SK-N-SH (cell line): ENCODE results near the gene KRT23. TPM values are rescaled to one million over a fixed set of nuclear protein-coding genes. Genes with fewer than 3 reads are reported as not detected.
A peak's percentile ranks its signal among the peaks of the same experiment; 100 is the strongest.

Experiments used
- CTCF ChIA-PET: fragments of 300-600, 350-600 bp; formaldehyde crosslinking; extraction: SDS; loops from one replicate; lab custom pipeline; 2021; lab: Yijun Ruan, JAX
- POLR2A ChIA-PET: fragments of 350-600 bp; sonication (Branson Sonifier 250); formaldehyde crosslinking; extraction: SDS; loops from one replicate; lab custom pipeline; 2020; ENCODE audit warnings: antibody characterized with exemption, inconsistent platforms; lab: Yijun Ruan, JAX
- DNase-seq: peaks from one replicate; pipeline ENCODE4 v3.0.0; 2012
- H2AFZ ChIP-seq: fragments of 200-600 bp; sonication (generic); 2 replicates; pipeline ENCODE4 v1.8.1; 2016; ENCODE audit warnings: antibody characterized with exemption, mild to moderate bottlenecking, low read depth
- H3F3A ChIP-seq: fragments of 200-600 bp; sonication (generic); replicated peaks from 2 replicates; pipeline ENCODE3; 2016; ENCODE audit warnings: antibody characterized with exemption, mild to moderate bottlenecking; ENCODE audit not compliant: insufficient read depth
- H3K27ac ChIP-seq, 2 experiments: fragments of 200-500 bp in 1 of 2; fragments of 200-600 bp in 1 of 2; sonication (Bioruptor generic) in 1 of 2; sonication (generic), shearing (Covaris generic) in 1 of 2; 2 replicates each; pipeline versions ENCODE4 v1.5.1 to v1.6.1; 2014 to 2016; ENCODE audit warnings: low read depth in 2 of 2, inconsistent platforms in 1 of 2, low read length in 1 of 2, mild to moderate bottlenecking in 1 of 2, mixed read lengths in 1 of 2
- H3K27me3 ChIP-seq: fragments of 200-600 bp; sonication (generic), shearing (Covaris generic); 2 replicates; pipeline ENCODE4 v1.6.1; 2016; ENCODE audit warnings: mixed run types; ENCODE audit not compliant: insufficient read depth
- H3K36me3 ChIP-seq, 2 experiments: fragments of 200-500 bp in 1 of 2; fragments of 200-600 bp in 1 of 2; sonication (Bioruptor generic) in 1 of 2; sonication (generic) in 1 of 2; replicated peaks in 1 of 2; 2 replicates each; pipeline versions ENCODE3 to v1.5.1; 2014 to 2016; ENCODE audit warnings: low read length in 1 of 2, mild to moderate bottlenecking in 1 of 2; ENCODE audit not compliant: insufficient read depth in 2 of 2, control insufficient read depth in 1 of 2
- H3K4me1 ChIP-seq, 2 experiments: fragments of 200-500 bp in 1 of 2; fragments of 200-600 bp in 1 of 2; sonication (Bioruptor generic) in 1 of 2; sonication (generic), shearing (Covaris generic) in 1 of 2; 2 replicates each; pipeline versions ENCODE4 v1.5.1 to v1.6.1; 2014 to 2016; ENCODE audit warnings: low read depth in 1 of 2, low read length in 1 of 2, mixed run types in 1 of 2; ENCODE audit not compliant: insufficient read depth in 2 of 2, control insufficient read depth in 1 of 2
- H3K4me2 ChIP-seq: fragments of 200-600 bp; sonication (generic), shearing (Covaris generic); 2 replicates; pipeline ENCODE4 v1.6.1; 2017; ENCODE audit warnings: mixed run types
- H3K4me3 ChIP-seq, 2 experiments: fragments of 200-500 bp in 1 of 2; fragments of 200-600 bp in 1 of 2; sonication (Bioruptor generic) in 1 of 2; sonication (generic), shearing (Covaris generic) in 1 of 2; 2 replicates each; pipeline versions ENCODE4 v1.5.1 to v1.8.1; 2014 to 2016; ENCODE audit warnings: low read depth in 2 of 2, inconsistent platforms in 1 of 2, low read length in 1 of 2, mild to moderate bottlenecking in 1 of 2, mixed read lengths in 1 of 2, moderate library complexity in 1 of 2
- H3K79me2 ChIP-seq: fragments of 200-600 bp; sonication (generic); 2 replicates; pipeline ENCODE4 v1.8.1; 2017; ENCODE audit warnings: mild to moderate bottlenecking; ENCODE audit not compliant: insufficient read depth
- H3K9ac ChIP-seq: fragments of 200-600 bp; sonication (generic); 2 replicates; pipeline ENCODE4 v1.6.1; 2017; ENCODE audit warnings: mixed run types
- H3K9me2 ChIP-seq: fragments of 200-600 bp; sonication (generic); 2 replicates; pipeline ENCODE4 v1.6.1; 2017; ENCODE audit warnings: mixed run types
- H3K9me3 ChIP-seq: fragments of 200-600 bp; sonication (generic); 2 replicates; pipeline ENCODE4 v1.6.1; 2017; ENCODE audit warnings: mixed run types, mild to moderate bottlenecking, moderate library complexity
- H4K20me1 ChIP-seq: fragments of 200-600 bp; sonication (generic); 2 replicates; pipeline ENCODE4 v1.6.1; 2017; ENCODE audit warnings: mild to moderate bottlenecking, mixed run types; ENCODE audit not compliant: insufficient read depth
- CHD2 ChIP-seq: fragments of 150-350 bp; IDR thresholded peaks from 2 replicates; pipeline ENCODE4 v1.6.1; 2018; ENCODE audit warnings: low read length; ENCODE audit not compliant: partially characterized antibody
- ELF1 ChIP-seq: IDR thresholded peaks from 2 replicates; pipeline ENCODE4 v1.4.0; 2012
- EZH2phosphoT487 ChIP-seq: fragments of 200-600 bp; sonication (generic); IDR thresholded peaks from 2 replicates; pipeline ENCODE4 v1.6.1; 2017; ENCODE audit warnings: low read depth, mixed run types, mild to moderate bottlenecking, antibody characterized with exemption, moderate library complexity, borderline replicate concordance
- FOSL2 ChIP-seq: IDR thresholded peaks from 2 replicates; pipeline ENCODE4 v1.4.0; 2012; ENCODE audit warnings: low read depth, mild to moderate bottlenecking, moderate library complexity, borderline replicate concordance
- FOXJ3 ChIP-seq: sonication (generic); formaldehyde crosslinking; IDR thresholded peaks from 2 replicates; pipeline ENCODE4 v1.5.1; 2020; ENCODE audit warnings: mild to moderate bottlenecking, missing genetic modification reagents
- FOXM1 ChIP-seq: IDR thresholded peaks from 2 replicates; pipeline ENCODE4 v1.4.0; 2012; ENCODE audit warnings: low read depth, mild to moderate bottlenecking
- GABPA ChIP-seq: IDR thresholded peaks from 2 replicates; pipeline ENCODE4 v1.4.0; 2012; ENCODE audit warnings: low read depth, mild to moderate bottlenecking
- JUND ChIP-seq: IDR thresholded peaks from 2 replicates; pipeline ENCODE4 v1.4.0; 2012
- MEF2A ChIP-seq: IDR thresholded peaks from 2 replicates; pipeline ENCODE4 v1.4.0; 2012; ENCODE audit warnings: low read depth, borderline replicate concordance
- NFIC ChIP-seq: IDR thresholded peaks from 2 replicates; pipeline ENCODE4 v1.4.0; 2012; ENCODE audit warnings: borderline replicate concordance
- RFX5 ChIP-seq: IDR thresholded peaks from 2 replicates; pipeline ENCODE4 v1.6.1; 2012; ENCODE audit warnings: mild to moderate bottlenecking, improper control_type of control experiment, low read length
- RXRA ChIP-seq: IDR thresholded peaks from 2 replicates; pipeline ENCODE4 v1.4.0; 2012; ENCODE audit warnings: low read depth, mild to moderate bottlenecking, borderline replicate concordance
- SIN3A ChIP-seq: IDR thresholded peaks from 2 replicates; pipeline ENCODE4 v1.6.1; 2012; ENCODE audit warnings: low read depth, mild to moderate bottlenecking, low read length, moderate library complexity, borderline replicate concordance
- TAF1 ChIP-seq: IDR thresholded peaks from 2 replicates; pipeline ENCODE4 v1.6.1; 2012; ENCODE audit warnings: low read depth, mild to moderate bottlenecking, low read length, moderate library complexity, borderline replicate concordance
- TCF12 ChIP-seq: IDR thresholded peaks from 2 replicates; pipeline ENCODE4 v1.4.0; 2012
- TEAD4 ChIP-seq: IDR thresholded peaks from 2 replicates; pipeline ENCODE4 v1.4.0; 2012; ENCODE audit warnings: mild to moderate bottlenecking, borderline replicate concordance; ENCODE audit not compliant: insufficient read depth
- YY1 ChIP-seq: IDR thresholded peaks from 2 replicates; pipeline ENCODE4 v1.4.0; 2012; ENCODE audit warnings: low read depth, mild to moderate bottlenecking
- WGBS: methylation state at CpG from one replicate; pipeline ENCODE4 v1.1.6; 2017; ENCODE audit warnings: low lambda C conversion rate; 5-methylcytosine and 5-hydroxymethylcytosine counted together
- polyA plus RNA-seq, 3 experiments: library from polyadenylated mRNA; depleted of rRNA; stranded (reverse); fragments of >200 nt; gene quantifications; 2 replicates each; pipeline ENCODE4 v1.2.3, GENCODE V29; 2012
- TF ChIP-seq, protein P1 (sequence below): IDR thresholded peaks from 2 replicates; pipeline ENCODE4 v1.4.0; 2012; ENCODE audit warnings: low read depth, borderline replicate concordance
- TF ChIP-seq, protein P2 (sequence below): IDR thresholded peaks from 2 replicates; pipeline ENCODE4; 2012
- TF ChIP-seq, protein P3 (sequence below): fragments of 150-350 bp; IDR thresholded peaks from 2 replicates; pipeline ENCODE4 v1.6.1; 2016; ENCODE audit warnings: mild to moderate bottlenecking, low read depth, low read length
- TF ChIP-seq, protein P4 (sequence below): fragments of 150-350 bp; IDR thresholded peaks from 2 replicates; pipeline ENCODE4 v1.6.1; 2017; ENCODE audit warnings: antibody characterized with exemption, low read length, low read depth, borderline replicate concordance

KRT23 gene
- polyA plus RNA-seq, 1 of the 3 experiments (the other 2 are of a cell fraction): not detected

DNA sequence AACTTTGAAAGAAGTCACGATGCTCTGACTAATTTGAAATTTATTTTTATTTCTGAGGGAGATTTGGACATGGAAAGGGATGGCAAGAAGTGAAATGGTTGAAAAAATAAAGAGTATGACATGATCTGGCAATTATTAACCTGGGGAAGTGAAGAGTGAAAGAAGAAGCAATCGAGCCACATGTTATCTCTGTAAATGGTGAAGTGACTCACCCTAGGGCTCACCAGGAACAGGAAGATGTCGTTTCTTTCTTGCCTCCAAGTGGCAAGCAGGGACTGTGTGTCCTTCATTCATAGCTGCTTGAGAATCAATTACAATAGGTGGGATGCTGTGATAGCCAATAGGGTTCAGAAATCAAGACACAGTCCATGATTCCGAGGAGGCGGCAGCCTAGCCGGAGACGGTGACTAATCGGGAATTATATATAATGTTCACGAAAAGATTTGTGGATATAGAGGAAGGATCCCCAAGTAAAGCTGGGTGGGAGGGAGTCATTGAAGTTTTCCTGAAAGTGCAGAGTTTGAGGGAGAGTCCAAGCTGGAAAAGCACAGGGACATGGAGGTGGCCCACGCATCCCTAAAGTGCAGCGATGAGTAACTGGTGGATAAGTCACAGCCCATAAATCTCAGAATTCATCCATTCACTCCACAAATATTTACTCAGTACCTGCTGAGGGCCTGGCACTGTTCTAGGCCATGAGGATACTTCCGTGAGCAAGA is 34.2 kb downstream of the KRT23 start:
- Histone ChIP-seq H2AFZ (peak overlapping the region; percentile 84), H3K4me1 (peaks cover 0 to 14% of the 10 kb centered on the region in 2 experiments; a peak in 2 of 4 replicates), H3K9me3 (no peaks in the 10 kb centered on the region), H3K27me3 (peaks cover 38% of the 10 kb centered on the region; the same call in 1 of the 2 replicates), H4K20me1 (no peaks in the 10 kb centered on the region), H3F3A (peaks cover 6% of the 10 kb centered on the region), H3K4me2 (peak overlapping the region; percentile 74), H3K36me3 (no peaks in the 10 kb centered on the region), H3K4me3 (peak overlapping the region in 1 of 2 experiments; percentile 56; a peak in 2 of 4 replicates), H3K9me2 (no peaks in the 10 kb centered on the region), H3K9ac (no peak overlapping the region), H3K27ac (peak overlapping the region in 1 of 2 experiments; percentile 40; a peak in 1 of 4 replicates), H3K79me2 (no peaks in the 10 kb centered on the region)
- TF ChIP-seq RXRA: no peak
- TF ChIP-seq, protein P1, sequence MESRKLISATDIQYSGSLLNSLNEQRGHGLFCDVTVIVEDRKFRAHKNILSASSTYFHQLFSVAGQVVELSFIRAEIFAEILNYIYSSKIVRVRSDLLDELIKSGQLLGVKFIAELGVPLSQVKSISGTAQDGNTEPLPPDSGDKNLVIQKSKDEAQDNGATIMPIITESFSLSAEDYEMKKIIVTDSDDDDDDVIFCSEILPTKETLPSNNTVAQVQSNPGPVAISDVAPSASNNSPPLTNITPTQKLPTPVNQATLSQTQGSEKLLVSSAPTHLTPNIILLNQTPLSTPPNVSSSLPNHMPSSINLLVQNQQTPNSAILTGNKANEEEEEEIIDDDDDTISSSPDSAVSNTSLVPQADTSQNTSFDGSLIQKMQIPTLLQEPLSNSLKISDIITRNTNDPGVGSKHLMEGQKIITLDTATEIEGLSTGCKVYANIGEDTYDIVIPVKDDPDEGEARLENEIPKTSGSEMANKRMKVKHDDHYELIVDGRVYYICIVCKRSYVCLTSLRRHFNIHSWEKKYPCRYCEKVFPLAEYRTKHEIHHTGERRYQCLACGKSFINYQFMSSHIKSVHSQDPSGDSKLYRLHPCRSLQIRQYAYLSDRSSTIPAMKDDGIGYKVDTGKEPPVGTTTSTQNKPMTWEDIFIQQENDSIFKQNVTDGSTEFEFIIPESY: no peak
- TF ChIP-seq ELF1: no peak
- TF ChIP-seq, protein P2, sequence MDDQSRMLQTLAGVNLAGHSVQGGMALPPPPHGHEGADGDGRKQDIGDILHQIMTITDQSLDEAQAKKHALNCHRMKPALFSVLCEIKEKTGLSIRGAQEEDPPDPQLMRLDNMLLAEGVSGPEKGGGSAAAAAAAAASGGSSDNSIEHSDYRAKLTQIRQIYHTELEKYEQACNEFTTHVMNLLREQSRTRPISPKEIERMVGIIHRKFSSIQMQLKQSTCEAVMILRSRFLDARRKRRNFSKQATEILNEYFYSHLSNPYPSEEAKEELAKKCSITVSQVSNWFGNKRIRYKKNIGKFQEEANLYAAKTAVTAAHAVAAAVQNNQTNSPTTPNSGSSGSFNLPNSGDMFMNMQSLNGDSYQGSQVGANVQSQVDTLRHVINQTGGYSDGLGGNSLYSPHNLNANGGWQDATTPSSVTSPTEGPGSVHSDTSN: peak; percentile 69
- no peak for TF ChIP-seq YY1
- TF ChIP-seq TCF12: peak; percentile 15; the same call in 1 of the 2 replicates
- TF ChIP-seq CHD2: no peak
- no peak for TF ChIP-seq TEAD4
- TF ChIP-seq, protein P3, sequence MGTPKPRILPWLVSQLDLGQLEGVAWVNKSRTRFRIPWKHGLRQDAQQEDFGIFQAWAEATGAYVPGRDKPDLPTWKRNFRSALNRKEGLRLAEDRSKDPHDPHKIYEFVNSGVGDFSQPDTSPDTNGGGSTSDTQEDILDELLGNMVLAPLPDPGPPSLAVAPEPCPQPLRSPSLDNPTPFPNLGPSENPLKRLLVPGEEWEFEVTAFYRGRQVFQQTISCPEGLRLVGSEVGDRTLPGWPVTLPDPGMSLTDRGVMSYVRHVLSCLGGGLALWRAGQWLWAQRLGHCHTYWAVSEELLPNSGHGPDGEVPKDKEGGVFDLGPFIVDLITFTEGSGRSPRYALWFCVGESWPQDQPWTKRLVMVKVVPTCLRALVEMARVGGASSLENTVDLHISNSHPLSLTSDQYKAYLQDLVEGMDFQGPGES: no peak
- no peak for TF ChIP-seq SIN3A
- peak; percentile 23 for TF ChIP-seq JUND
- TF ChIP-seq EZH2phosphoT487: no peak
- TF ChIP-seq FOXJ3 (CRISPR knock-in tag): no peak
- 0 out of 2 replicates have a peak, but pooled peaks have one; percentile 17 for TF ChIP-seq NFIC
- peak; percentile 43; the same call in 1 of the 2 replicates for TF ChIP-seq FOSL2
- TF ChIP-seq RFX5: no peak
- no peak for TF ChIP-seq TAF1
- TF ChIP-seq MEF2A: no peak
- TF ChIP-seq GABPA: no peak
- TF ChIP-seq, protein P4, sequence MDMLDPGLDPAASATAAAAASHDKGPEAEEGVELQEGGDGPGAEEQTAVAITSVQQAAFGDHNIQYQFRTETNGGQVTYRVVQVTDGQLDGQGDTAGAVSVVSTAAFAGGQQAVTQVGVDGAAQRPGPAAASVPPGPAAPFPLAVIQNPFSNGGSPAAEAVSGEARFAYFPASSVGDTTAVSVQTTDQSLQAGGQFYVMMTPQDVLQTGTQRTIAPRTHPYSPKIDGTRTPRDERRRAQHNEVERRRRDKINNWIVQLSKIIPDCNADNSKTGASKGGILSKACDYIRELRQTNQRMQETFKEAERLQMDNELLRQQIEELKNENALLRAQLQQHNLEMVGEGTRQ: no peak
- TF ChIP-seq FOXM1: no peak
- WGBS: 4% methylated on average over 12 of the region's 12 CpGs
- POLR2A ChIA-PET: no interaction called here
- CTCF ChIA-PET: interaction anchor here (1.2 to 3.0 kb wide), 4 partner anchors 646 to 763 kb away, joined by 3 to 16 read pairs (median 9); no protein-coding TSS in a partner anchor
- DNase-seq: no peak
